ENCODE measurements around the gene ANKS1B. TPM values are rescaled to one million over a fixed set of nuclear protein-coding genes. Genes with fewer than 3 reads are reported as not detected.

Gene ANKS1B
- total and polyA plus RNA-seq, 2 of the 4 experiments (the other 2 are of a cell fraction): 0.17 to 0.18 TPM

- Histone ChIP-seq H4K5ac (ENCODE audit: low read depth, low read length) (no peak overlapping the region), H3K79me1 (ENCODE audit: low read depth in 1 of 2, low read length in 2 of 2) (no peaks in the 10 kb centered on the region), H3K4me1 (ENCODE audit: control insufficient read depth, insufficient read depth, low read length) (no peaks in the 10 kb centered on the region), H3K23ac (ENCODE audit: low read depth, low read length) (no peak overlapping the region), H3K4me3 (ENCODE audit: insufficient read depth, low read depth, low read length) (no peak overlapping the region), H2AK5ac (ENCODE audit: low read depth, low read length) (no peak overlapping the region), H2AK9ac (replicated peaks; ENCODE audit: low read depth, low read length, poor library complexity) (no peak overlapping the region), H3K27me3 (ENCODE audit: control insufficient read depth, insufficient read depth, low read length) (no peaks in the 10 kb centered on the region), H2BK15ac (ENCODE audit: low read depth, low read length) (no peak overlapping the region), H3K4me2 (ENCODE audit: low read depth, low read length) (no peak overlapping the region), H3K4ac (ENCODE audit: low read depth, low read length) (no peak overlapping the region), H2BK120ac (ENCODE audit: low read depth, low read length) (no peak overlapping the region), H3K9me1 (ENCODE audit: insufficient read depth, low read length) (no peaks in the 10 kb centered on the region), H4K91ac (ENCODE audit: insufficient read depth, low read depth, low read length) (no peak overlapping the region), H2AFZ (replicated peaks; ENCODE audit: low read length, poor library complexity) (no peak overlapping the region), H3K9ac (ENCODE audit: low read depth, low read length) (no peak overlapping the region), H2BK20ac (ENCODE audit: low read depth, low read length) (no peak overlapping the region), H3K9me3 (ENCODE audit: control insufficient read depth, insufficient read depth, low read length) (peaks cover 2% of the 10 kb centered on the region; the same call in 1 of the 2 replicates), H3K18ac (ENCODE audit: low read depth, low read length) (no peak overlapping the region), H3K56ac (ENCODE audit: extremely low read depth, insufficient read depth, low read length) (no peak overlapping the region), H4K8ac (ENCODE audit: low read depth in 2 of 2, low read length in 2 of 2) (no peak overlapping the region), H2BK5ac (ENCODE audit: low read depth, low read length, poor library complexity, severe bottlenecking) (no peak overlapping the region), H4K20me1 (ENCODE audit: insufficient read depth, low read length) (no peaks in the 10 kb centered on the region), H3K36me3 (ENCODE audit: control insufficient read depth, insufficient read depth, low read length) (no peaks in the 10 kb centered on the region), H3K14ac (replicated peaks; ENCODE audit: low read depth, low read length) (no peak overlapping the region), H3K27ac (ENCODE audit: insufficient read depth, low read length) (no peak overlapping the region)
- POLR2A ChIA-PET (ENCODE audit: unreplicated experiment): no interaction called here
- ATAC-seq (ENCODE audit: low read depth) (no peak), DNase-seq (no peak)
- WGBS, 2 experiments (ENCODE audit: extremely low coverage in 2 of 2, insufficient read length in 1 of 2): no CpG with 5 or more reads among the region's 7 CpGs
- intact Hi-C loops (cut with micrococcal nuclease) (no loop called here), dilution Hi-C loops (cut with HindIII; ENCODE audit: low sequenced_read_pairs, unreplicated experiment) (no loop called here), in situ Hi-C loops (cut with MboI; ENCODE audit: low sequenced_read_pairs) (no loop called here)
- BruUV-seq (replicated peaks): no TSS peak
- TF ChIP-seq CHD1 (IDR thresholded peaks at IDR 0.05; ENCODE audit: low read depth, low read length) (no peak), MAZ (IDR thresholded peaks at IDR 0.05; ENCODE audit: borderline replicate concordance, low read depth, low read length) (no peak), FOS (IDR thresholded peaks at IDR 0.05; ENCODE audit: low read depth, low read length) (no peak), SMC3 (IDR thresholded peaks at IDR 0.05; ENCODE audit: low read depth, low read length) (no peak), BHLHE40 (IDR thresholded peaks at IDR 0.05; ENCODE audit: low read depth, low read length) (no peak), RFX5 (IDR thresholded peaks at IDR 0.05; ENCODE audit: low read depth, low read length) (no peak), POLR2A (IDR thresholded peaks at IDR 0.05; ENCODE audit: low read depth, low read length) (no peak), NFE2L2 (IDR thresholded peaks at IDR 0.05; ENCODE audit: low read depth, low read length) (no peak), ELK1 (IDR thresholded peaks at IDR 0.05; ENCODE audit: borderline replicate concordance, low read depth, low read length) (no peak), RAD21 (IDR thresholded peaks at IDR 0.05; ENCODE audit: low read length) (no peak), CTCF (conservative IDR thresholded peaks at IDR 0.05; ENCODE audit: low read depth, low read length) (no peak)
- CTCF ChIA-PET: no interaction called here
These were observed 853.0 kb downstream of the ANKS1B start for GRCh38 chr12:99131751-99132199.

Data from IMR-90 (cell line).